ENCODE data around the gene ARHGAP22. TPM values are rescaled to one million over a fixed set of nuclear protein-coding genes. Genes with fewer than 3 reads are reported as not detected.

ARHGAP22 gene
- total RNA-seq, 6 donors from 2014 or later = 1.4 to 25.1 (median 7.1) TPM

DNA sequence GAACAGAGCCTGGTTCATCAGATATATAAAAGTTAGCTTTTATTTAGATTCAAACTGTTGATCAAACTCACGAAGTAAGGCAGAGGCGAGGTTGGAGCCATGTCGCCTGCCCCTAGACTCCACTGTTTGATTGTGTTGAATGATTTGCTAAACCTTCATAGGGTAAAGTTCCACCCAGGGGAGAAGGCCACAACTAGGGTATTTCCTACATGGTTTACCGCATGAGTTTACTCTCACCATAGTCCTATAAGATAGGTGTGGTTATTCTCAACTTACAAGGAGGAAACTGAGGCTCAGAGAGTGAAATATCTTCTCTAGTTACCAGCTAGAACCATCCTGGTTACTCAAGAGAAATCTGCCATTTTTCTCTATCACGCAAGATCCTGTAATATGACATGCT lies 31.8 kb downstream of the ARHGAP22 start:
- H3K27me3 ChIP-seq = no peaks in the 10 kb centered on the region
- no peak for DNase-seq
- no peak overlapping the region for H3K4me3 ChIP-seq
- TF ChIP-seq CTCF (IDR thresholded peaks at IDR 0.05) (no peak), POLR2A (IDR thresholded peaks at IDR 0.05) (no peak), EP300 (IDR thresholded peaks at IDR 0.05) (no peak), POLR2AphosphoS5 (IDR thresholded peaks at IDR 0.05) (no peak)
- WGBS, 2 donors = 93 to 99% methylated on average over 5 of the region's 5 CpGs
- H3K27ac ChIP-seq = no peak overlapping the region
- no peaks in the 10 kb centered on the region for H3K36me3 ChIP-seq
- no peaks in the 10 kb centered on the region for H3K9me3 ChIP-seq
- no peak for ATAC-seq (ENCODE audit: low FRiP score in 2 of 2)
- H3K4me1 ChIP-seq = no peaks in the 10 kb centered on the region

DNA sequence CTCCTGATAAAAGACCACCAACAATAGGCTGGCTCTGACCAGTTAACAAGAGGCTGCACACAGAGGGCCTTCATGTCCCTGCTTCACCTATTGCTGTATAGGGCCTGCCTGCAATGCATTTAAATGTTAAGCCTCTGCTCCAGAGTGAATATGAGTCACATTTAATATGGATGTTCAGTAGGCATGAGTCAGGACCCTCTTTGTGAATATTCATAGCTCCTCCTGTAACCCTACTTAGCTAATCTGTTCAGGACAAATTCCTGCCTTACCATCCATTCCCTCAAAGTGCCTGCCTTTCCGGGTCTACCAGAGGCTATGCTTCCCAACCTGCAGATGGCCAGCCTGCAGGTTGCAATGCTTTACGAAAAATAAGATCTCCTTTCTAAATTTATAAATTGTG lies 32.5 kb downstream of the ARHGAP22 start:
- Histone ChIP-seq H3K27me3 (no peaks in the 10 kb centered on the region), H3K9me3 (no peaks in the 10 kb centered on the region), H3K36me3 (no peaks in the 10 kb centered on the region), H3K4me1 (no peaks in the 10 kb centered on the region), H3K4me3 (no peak overlapping the region), H3K27ac (no peak overlapping the region)
- 90 to 91% methylated on average over 2 of the region's 2 CpGs for WGBS, 2 donors
- no peak for ATAC-seq (ENCODE audit: low FRiP score in 2 of 2)
- DNase-seq = no peak
- TF ChIP-seq CTCF (IDR thresholded peaks at IDR 0.05) = no peak
- no peak for TF ChIP-seq POLR2A (IDR thresholded peaks at IDR 0.05)
- no peak for TF ChIP-seq EP300 (IDR thresholded peaks at IDR 0.05)
- no peak for TF ChIP-seq POLR2AphosphoS5 (IDR thresholded peaks at IDR 0.05)

GRCh38 chr10:48568546-48568945 lies 36.3 kb downstream of the ARHGAP22 start:
- ATAC-seq (ENCODE audit: low FRiP score in 2 of 2) (no peak), DNase-seq (no peak)
- no peak overlapping the region for H3K27ac ChIP-seq
- H3K27me3 ChIP-seq = no peaks in the 10 kb centered on the region
- no peaks in the 10 kb centered on the region for H3K36me3 ChIP-seq
- H3K9me3 ChIP-seq = no peaks in the 10 kb centered on the region
- WGBS, 2 donors = 83 to 94% methylated on average over 6 to 8 of the region's 8 CpGs
- H3K4me3 ChIP-seq = no peak overlapping the region
- H3K4me1 ChIP-seq = no peaks in the 10 kb centered on the region
- TF ChIP-seq POLR2AphosphoS5 (IDR thresholded peaks at IDR 0.05) = no peak
- TF ChIP-seq POLR2A (IDR thresholded peaks at IDR 0.05) = no peak
- no peak for TF ChIP-seq CTCF (IDR thresholded peaks at IDR 0.05)
- TF ChIP-seq EP300 (IDR thresholded peaks at IDR 0.05) = no peak

DNA sequence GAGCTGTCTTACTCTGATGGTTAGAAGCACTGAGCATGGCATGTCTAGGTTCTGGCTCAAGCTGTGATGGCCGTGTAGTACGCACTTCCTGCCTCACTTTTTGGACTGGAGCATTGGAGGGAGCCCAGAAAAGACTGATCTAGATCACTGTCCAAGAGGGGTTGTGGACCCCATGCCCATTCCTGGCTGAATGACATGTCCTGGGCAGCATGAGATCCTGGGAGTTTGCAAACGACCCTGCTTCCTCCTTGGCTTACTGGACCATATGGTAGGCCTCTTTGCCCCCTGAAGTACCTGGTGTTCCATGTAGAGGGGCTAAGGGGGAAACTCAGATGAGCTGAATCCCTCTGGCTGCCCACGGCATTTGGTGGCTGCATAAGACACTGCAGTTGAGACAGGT lies 36.7 kb downstream of the ARHGAP22 start:
- no peak for DNase-seq
- no peaks in the 10 kb centered on the region for H3K4me1 ChIP-seq
- no peaks in the 10 kb centered on the region for H3K36me3 ChIP-seq
- TF ChIP-seq POLR2AphosphoS5 (IDR thresholded peaks at IDR 0.05) (no peak), EP300 (IDR thresholded peaks at IDR 0.05) (no peak), POLR2A (IDR thresholded peaks at IDR 0.05) (no peak), CTCF (IDR thresholded peaks at IDR 0.05) (no peak)
- no peaks in the 10 kb centered on the region for H3K9me3 ChIP-seq
- 76 to 81% methylated on average over 2 to 4 of the region's 4 CpGs for WGBS, 2 donors
- no peak overlapping the region for H3K4me3 ChIP-seq
- ATAC-seq (ENCODE audit: low FRiP score in 2 of 2) = no peak
- H3K27me3 ChIP-seq = no peaks in the 10 kb centered on the region
- H3K27ac ChIP-seq = no peak overlapping the region

DNA sequence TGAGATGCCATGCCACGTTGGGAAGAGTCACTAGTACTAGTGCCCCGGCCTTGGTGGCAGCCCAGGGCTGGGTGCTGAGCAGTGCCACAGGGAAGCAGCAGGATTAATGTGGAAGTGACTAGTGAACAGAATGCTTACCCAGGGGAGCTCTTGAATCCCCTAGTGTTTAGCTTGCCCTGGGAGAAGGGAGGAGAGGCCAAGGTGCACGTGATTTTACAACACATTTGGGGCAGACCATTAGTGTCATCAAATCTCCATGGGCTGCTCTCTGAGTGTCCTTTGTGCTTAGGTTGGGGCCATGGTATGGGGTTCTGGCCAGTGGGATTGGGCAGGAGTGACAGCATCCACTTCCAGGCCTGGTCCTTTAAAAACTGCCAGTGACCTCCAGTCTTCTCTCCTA lies 37.5 kb downstream of the ARHGAP22 start:
- 93 to 100% methylated on average over 2 to 3 of the region's 3 CpGs for WGBS, 2 donors
- no peaks in the 10 kb centered on the region for H3K9me3 ChIP-seq
- no peak for ATAC-seq (ENCODE audit: low FRiP score in 2 of 2)
- H3K36me3 ChIP-seq = no peaks in the 10 kb centered on the region
- H3K4me1 ChIP-seq = no peaks in the 10 kb centered on the region
- no peak for DNase-seq
- no peak overlapping the region for H3K4me3 ChIP-seq
- H3K27ac ChIP-seq = no peak overlapping the region
- no peak for TF ChIP-seq CTCF (IDR thresholded peaks at IDR 0.05)
- no peak for TF ChIP-seq EP300 (IDR thresholded peaks at IDR 0.05)
- TF ChIP-seq POLR2AphosphoS5 (IDR thresholded peaks at IDR 0.05) = no peak
- no peak for TF ChIP-seq POLR2A (IDR thresholded peaks at IDR 0.05)
- H3K27me3 ChIP-seq = no peaks in the 10 kb centered on the region

Data from upper lobe of left lung (tissue), 6 donors.